ENCODE results near the gene ILF2. TPM values are rescaled to one million over a fixed set of nuclear protein-coding genes. Genes with fewer than 3 reads are reported as not detected.

ILF2 gene
- total and polyA plus RNA-seq, 2 of the 13 experiments (the other 11 are each of a cell fraction or from before 2014, with no cell fraction given) = 292 to 366 TPM

- no peaks in the 10 kb centered on the region for H3K9me3 ChIP-seq (ENCODE audit: low read length)
- peaks cover 21% of the 10 kb centered on the region for H3K4me1 ChIP-seq (ENCODE audit: insufficient read depth, low read length)
- in situ Hi-C loops (cut with HindIII; ENCODE audit: extremely low pct_ligation_motif_present, low pct_unique_long_range_greater_than_20kb) (no loop called here), intact Hi-C loops (cut with micrococcal nuclease; ENCODE audit: unreplicated experiment) (no loop called here)
- no TSS peak for BruUV-seq (replicated peaks)
- POLR2A ChIA-PET = no interaction called here
- WGBS (ENCODE audit: low lambda C conversion rate) = 53% methylated on average over 6 of the region's 6 CpGs
- TF ChIP-seq PAF1 (CRISPR knock-in tag; IDR thresholded peaks at IDR 0.05) (no peak), RNF2 (conservative IDR thresholded peaks at IDR 0.05; ENCODE audit: low read depth) (no peak), IRF1 (CRISPR knock-in tag; IDR thresholded peaks at IDR 0.05; ENCODE audit: low read depth) (no peak), BHLHE40 (IDR thresholded peaks at IDR 0.05; ENCODE audit: low read length) (no peak)
- TF ChIP-seq, protein P1, sequence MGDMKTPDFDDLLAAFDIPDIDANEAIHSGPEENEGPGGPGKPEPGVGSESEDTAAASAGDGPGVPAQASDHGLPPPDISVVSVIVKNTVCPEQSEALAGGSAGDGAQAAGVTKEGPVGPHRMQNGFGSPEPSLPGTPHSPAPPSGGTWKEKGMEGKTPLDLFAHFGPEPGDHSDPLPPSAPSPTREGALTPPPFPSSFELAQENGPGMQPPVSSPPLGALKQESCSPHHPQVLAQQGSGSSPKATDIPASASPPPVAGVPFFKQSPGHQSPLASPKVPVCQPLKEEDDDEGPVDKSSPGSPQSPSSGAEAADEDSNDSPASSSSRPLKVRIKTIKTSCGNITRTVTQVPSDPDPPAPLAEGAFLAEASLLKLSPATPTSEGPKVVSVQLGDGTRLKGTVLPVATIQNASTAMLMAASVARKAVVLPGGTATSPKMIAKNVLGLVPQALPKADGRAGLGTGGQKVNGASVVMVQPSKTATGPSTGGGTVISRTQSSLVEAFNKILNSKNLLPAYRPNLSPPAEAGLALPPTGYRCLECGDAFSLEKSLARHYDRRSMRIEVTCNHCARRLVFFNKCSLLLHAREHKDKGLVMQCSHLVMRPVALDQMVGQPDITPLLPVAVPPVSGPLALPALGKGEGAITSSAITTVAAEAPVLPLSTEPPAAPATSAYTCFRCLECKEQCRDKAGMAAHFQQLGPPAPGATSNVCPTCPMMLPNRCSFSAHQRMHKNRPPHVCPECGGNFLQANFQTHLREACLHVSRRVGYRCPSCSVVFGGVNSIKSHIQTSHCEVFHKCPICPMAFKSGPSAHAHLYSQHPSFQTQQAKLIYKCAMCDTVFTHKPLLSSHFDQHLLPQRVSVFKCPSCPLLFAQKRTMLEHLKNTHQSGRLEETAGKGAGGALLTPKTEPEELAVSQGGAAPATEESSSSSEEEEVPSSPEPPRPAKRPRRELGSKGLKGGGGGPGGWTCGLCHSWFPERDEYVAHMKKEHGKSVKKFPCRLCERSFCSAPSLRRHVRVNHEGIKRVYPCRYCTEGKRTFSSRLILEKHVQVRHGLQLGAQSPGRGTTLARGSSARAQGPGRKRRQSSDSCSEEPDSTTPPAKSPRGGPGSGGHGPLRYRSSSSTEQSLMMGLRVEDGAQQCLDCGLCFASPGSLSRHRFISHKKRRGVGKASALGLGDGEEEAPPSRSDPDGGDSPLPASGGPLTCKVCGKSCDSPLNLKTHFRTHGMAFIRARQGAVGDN (CRISPR knock-in tag; IDR thresholded peaks at IDR 0.05) = no peak
- ATAC-seq (no peak), DNase-seq (ENCODE audit: low spot score) (no peak), FAIRE-seq (no peak)
- no peak overlapping the region for H2AFZ ChIP-seq (ENCODE audit: low read length)
- H3K4me2 ChIP-seq (ENCODE audit: low read depth, low read length) = no peak overlapping the region
- H3K9ac ChIP-seq (ENCODE audit: insufficient read depth, low read depth, low read length) = no peak overlapping the region
- H3K27me3 ChIP-seq (ENCODE audit: control insufficient read depth in 1 of 2, insufficient read depth in 2 of 2, low read length in 2 of 2) = no peaks in the 10 kb centered on the region
- H3K36me3 ChIP-seq (replicated peaks in 1 of 2; ENCODE audit: control insufficient read depth in 1 of 2, insufficient read depth in 2 of 2, low read length in 2 of 2) = no peaks in the 10 kb centered on the region
- CTCF ChIA-PET (ENCODE audit: low intra/inter-chr PET ratio, low total read pairs) = no interaction called here
- H3K79me2 ChIP-seq (ENCODE audit: insufficient read depth, low read length) = no peaks in the 10 kb centered on the region
- H4K20me1 ChIP-seq (ENCODE audit: insufficient read depth, low read length) = no peaks in the 10 kb centered on the region
- H3K27ac ChIP-seq (ENCODE audit: extremely low read length, insufficient read depth, low read length) = no peak overlapping the region
- H3K4me3 ChIP-seq (replicated peaks in 1 of 3; ENCODE audit: insufficient read depth in 1 of 3, low read depth in 2 of 3, low read length in 3 of 3) = no peak overlapping the region
These were observed 29.0 kb upstream of the ILF2 start for GRCh38 chr1:153699768-153700167.
